Mucosa of stomach (tissue), 1 donor: Measurements from ENCODE around the gene SIGLEC8.
"Not testable (repeated sequence)": the region's sequence is repeated elsewhere in the genome, so short reads cannot be mapped to it uniquely, and the experiment has no call there.

ENCODE experiments used
- H3K27me3 ChIP-seq: one replicate; pipeline ENCODE4 v1.7.0; 2013; ENCODE audit warnings: mild to moderate bottlenecking, low read length; ENCODE audit not compliant: control insufficient read depth, insufficient read depth
- H3K36me3 ChIP-seq: one replicate; pipeline ENCODE4 v1.7.0; 2013; ENCODE audit warnings: low read length; ENCODE audit not compliant: control insufficient read depth, insufficient read depth
- H3K4me1 ChIP-seq: one replicate; pipeline ENCODE4 v1.7.0; 2013; ENCODE audit warnings: mild to moderate bottlenecking, low read length; ENCODE audit not compliant: control insufficient read depth, insufficient read depth
- H3K4me3 ChIP-seq: one replicate; pipeline ENCODE4 v1.7.0; 2013; ENCODE audit warnings: low read length
- H3K9ac ChIP-seq: one replicate; pipeline ENCODE4 v1.7.0; 2013; ENCODE audit warnings: mild to moderate bottlenecking, low read length, moderate library complexity
- H3K9me3 ChIP-seq: one replicate; pipeline ENCODE4 v1.7.0; 2013; ENCODE audit warnings: mild to moderate bottlenecking, low read length, moderate library complexity; ENCODE audit not compliant: control insufficient read depth
- donor health status: Pancreatic carcinoma.

The SIGLEC8 gene

GRCh38 chr19:51457351-51458013, 772 bp downstream of the SIGLEC8 start:
- H3K4me3 ChIP-seq: no peak overlapping the region
- H3K9me3 ChIP-seq: no peaks in the 10 kb centered on the region
- H3K4me1 ChIP-seq: no peaks in the 10 kb centered on the region
- no peak overlapping the region for H3K9ac ChIP-seq
- peaks cover 6% of the 10 kb centered on the region for H3K27me3 ChIP-seq
- no peaks in the 10 kb centered on the region for H3K36me3 ChIP-seq

- Histone ChIP-seq H3K36me3 (no peaks in the 10 kb centered on the region), H3K9ac (no peak overlapping the region), H3K4me1 (no peaks in the 10 kb centered on the region), H3K9me3 (no peaks in the 10 kb centered on the region), H3K27me3 (peaks cover 3% of the 10 kb centered on the region), H3K4me3 (no peak overlapping the region)
These were observed 1.5 kb downstream of the SIGLEC8 start for GRCh38 chr19:51456541-51457290.

DNA sequence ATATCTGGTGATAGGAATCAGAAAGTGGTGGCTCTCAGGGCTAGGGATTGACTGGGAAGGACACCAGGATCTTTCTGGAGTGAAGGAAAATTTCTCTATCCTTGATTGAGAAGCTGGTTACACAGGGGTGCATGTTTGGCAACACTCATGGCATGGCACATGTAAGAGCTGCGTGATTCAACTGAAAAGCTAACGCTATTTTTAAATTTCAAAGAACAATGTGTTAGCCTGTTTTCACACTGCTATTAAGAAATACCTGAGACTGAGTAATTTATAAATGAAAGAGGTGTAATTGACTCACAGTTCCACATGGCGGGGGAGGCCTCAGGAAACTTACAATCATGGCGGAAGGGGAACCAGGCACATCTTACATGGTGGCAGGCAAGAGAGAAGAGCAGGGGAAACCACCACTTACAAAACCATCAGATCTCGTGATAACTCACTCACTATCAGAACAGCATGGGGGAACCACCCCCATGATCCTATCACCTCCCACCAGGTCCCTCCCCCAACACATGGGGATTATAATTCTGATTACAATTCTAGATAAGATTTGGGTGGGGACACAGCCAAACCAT, 7.4 kb downstream of the SIGLEC8 start:
- Histone ChIP-seq H3K27me3 (no peaks in the 10 kb centered on the region), H3K9me3 (no peaks in the 10 kb centered on the region), H3K4me3 (no peak overlapping the region), H3K9ac (no peak overlapping the region), H3K4me1 (no peaks in the 10 kb centered on the region), H3K36me3 (no peaks in the 10 kb centered on the region)

DNA sequence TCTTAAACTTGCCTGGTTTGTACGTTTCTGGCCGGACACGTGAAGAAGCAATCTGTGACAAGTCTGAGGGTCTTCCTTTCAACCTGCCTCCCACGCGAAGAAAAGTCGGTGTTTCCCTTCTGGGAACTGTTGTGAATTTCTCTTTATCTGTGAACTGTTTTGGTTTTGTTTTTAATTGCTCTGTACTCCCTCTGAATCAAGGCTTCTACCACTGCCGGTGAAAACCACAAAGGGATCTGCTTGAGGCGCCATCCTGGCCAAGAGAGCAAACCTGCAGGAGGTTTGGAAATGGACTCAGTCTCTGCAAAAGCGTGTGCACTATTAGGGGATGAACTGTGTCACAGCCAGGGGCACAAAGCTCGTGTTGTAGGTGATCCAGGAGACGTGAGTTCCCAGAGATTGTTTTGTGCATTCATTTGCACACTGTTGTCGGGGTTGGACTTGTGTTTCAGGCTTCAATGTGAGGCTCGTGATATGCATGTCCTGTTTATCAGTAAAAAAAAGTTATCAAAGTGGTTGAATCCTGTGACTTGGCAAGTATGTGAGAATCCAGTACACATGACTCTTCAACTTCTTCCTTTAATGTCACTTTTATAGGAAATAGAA, 9.7 kb downstream of the SIGLEC8 start:
- Histone ChIP-seq H3K36me3 (no peaks in the 10 kb centered on the region), H3K9me3 (no peaks in the 10 kb centered on the region), H3K9ac (no peak overlapping the region)

DNA sequence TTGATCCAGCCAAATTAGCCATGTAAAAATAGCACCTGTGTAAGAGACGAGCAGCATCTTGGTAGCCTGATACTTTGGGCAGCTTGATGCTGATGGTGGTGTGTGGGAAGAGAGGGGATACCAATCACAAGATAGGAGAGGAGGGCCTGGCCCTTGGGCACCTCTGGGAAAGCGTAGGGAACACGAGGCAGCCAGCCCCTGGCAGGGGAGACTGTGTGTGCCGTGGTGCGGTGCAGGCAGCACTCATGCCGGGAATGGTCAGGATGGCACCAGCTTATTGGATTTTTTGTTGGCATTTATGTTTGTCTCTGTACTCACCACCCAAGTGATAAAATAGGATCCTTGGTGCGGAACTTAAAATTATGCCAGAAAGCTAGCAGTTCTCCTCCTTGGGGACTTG, 10.2 kb downstream of the SIGLEC8 start:
- Histone ChIP-seq H3K4me3 (no peak overlapping the region), H3K27me3 (no peaks in the 10 kb centered on the region), H3K9ac (no peak overlapping the region), H3K36me3 (no peaks in the 10 kb centered on the region), H3K4me1 (no peaks in the 10 kb centered on the region), H3K9me3 (no peaks in the 10 kb centered on the region)

More for the DNA sequence above, 9.7 kb downstream of the SIGLEC8 start:
- no peaks in the 10 kb centered on the region for H3K4me1 ChIP-seq
- no peak overlapping the region for H3K4me3 ChIP-seq
- no peaks in the 10 kb centered on the region for H3K27me3 ChIP-seq

GRCh38 chr19:51447510-51447909, 10.7 kb downstream of the SIGLEC8 start:
- not testable (repeated sequence) for H3K36me3 ChIP-seq, H3K4me1 ChIP-seq, H3K4me3 ChIP-seq, H3K27me3 ChIP-seq, H3K9me3 ChIP-seq, H3K9ac ChIP-seq

DNA sequence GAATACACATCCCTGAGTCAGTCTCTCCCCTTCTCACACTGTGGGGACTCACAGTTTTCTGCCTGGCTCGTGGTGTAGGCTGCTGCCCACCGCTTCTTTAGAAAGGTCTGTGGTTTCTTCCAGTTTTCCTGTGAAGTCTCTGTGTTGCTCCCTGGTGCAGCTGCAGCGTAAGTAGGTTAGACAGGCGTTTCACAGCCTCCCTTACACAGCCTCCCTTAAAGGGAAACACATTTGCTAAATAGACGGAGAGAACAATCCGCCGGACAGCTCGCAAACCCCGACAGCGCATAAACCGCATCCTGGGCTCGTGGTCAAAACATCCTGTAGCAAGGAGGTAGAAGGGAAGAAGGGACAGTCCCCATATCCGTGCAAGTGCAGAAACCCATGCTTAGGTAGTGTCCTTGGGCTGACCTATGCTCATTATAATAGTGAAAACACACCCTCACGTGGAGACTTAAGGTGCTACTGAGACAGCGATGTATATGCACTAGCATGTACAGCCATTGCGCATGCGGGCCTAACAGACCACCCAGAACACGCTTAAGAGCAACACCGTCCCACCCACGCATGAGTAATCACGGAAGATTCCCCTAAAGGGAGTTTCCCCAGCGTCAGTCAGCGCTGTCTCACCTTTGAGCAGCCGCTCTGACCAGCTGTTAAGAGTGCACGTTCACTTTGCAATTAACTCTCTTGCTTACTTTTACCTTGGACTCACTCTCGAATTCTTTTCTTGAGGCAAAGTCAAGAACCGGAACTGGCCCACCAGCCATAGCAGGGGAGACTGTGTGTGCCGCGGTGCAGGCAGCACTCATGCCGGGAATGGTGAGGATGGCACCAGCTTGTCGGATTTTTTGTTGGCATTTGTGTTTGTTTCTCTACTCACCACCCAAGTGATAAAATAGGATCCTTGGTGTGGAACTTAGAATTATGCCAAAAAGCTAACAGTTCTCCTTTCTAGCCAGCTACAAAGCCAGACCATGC, 16.6 kb downstream of the SIGLEC8 start:
- Histone ChIP-seq H3K27me3 (peaks cover 3% of the 10 kb centered on the region), H3K4me3 (no peak overlapping the region), H3K4me1 (peaks cover 12% of the 10 kb centered on the region), H3K9me3 (no peaks in the 10 kb centered on the region), H3K9ac (no peak overlapping the region), H3K36me3 (no peaks in the 10 kb centered on the region)

GRCh38 chr19:51440846-51441409, 17.3 kb downstream of the SIGLEC8 start:
- Histone ChIP-seq H3K4me3 (no peak overlapping the region), H3K4me1 (peaks cover 12% of the 10 kb centered on the region), H3K27me3 (peaks cover 3% of the 10 kb centered on the region), H3K9ac (no peak overlapping the region), H3K36me3 (no peaks in the 10 kb centered on the region), H3K9me3 (no peaks in the 10 kb centered on the region)

- Histone ChIP-seq H3K36me3 (no peaks in the 10 kb centered on the region), H3K4me1 (peaks cover 12% of the 10 kb centered on the region), H3K9ac (no peak overlapping the region), H3K27me3 (peaks cover 3% of the 10 kb centered on the region), H3K9me3 (no peaks in the 10 kb centered on the region), H3K4me3 (no peak overlapping the region)
These were observed 18.2 kb downstream of the SIGLEC8 start for GRCh38 chr19:51440052-51440451.

- Histone ChIP-seq H3K4me3 (no peak overlapping the region), H3K4me1 (peaks cover 12% of the 10 kb centered on the region), H3K9me3 (no peaks in the 10 kb centered on the region), H3K27me3 (peaks cover 3% of the 10 kb centered on the region), H3K9ac (no peak overlapping the region), H3K36me3 (no peaks in the 10 kb centered on the region)
These were observed 19.2 kb downstream of the SIGLEC8 start for GRCh38 chr19:51439021-51439465.

GRCh38 chr19:51434456-51434855, 23.8 kb downstream of the SIGLEC8 start:
- Histone ChIP-seq H3K36me3 (no peaks in the 10 kb centered on the region), H3K9me3 (no peaks in the 10 kb centered on the region), H3K4me1 (peaks cover 12% of the 10 kb centered on the region), H3K27me3 (no peaks in the 10 kb centered on the region), H3K4me3 (no peak overlapping the region), H3K9ac (no peak overlapping the region)
